GM12865 (cell line): ENCODE results near the gene PHEX.

Source experiments
- DNase-seq: peaks from one replicate; pipeline ENCODE4 v3.0.0; 2010; ENCODE audit warnings: low read depth
- H3K4me3 ChIP-seq: 2 replicates; pipeline ENCODE4 v1.5.1; 2011; ENCODE audit warnings: mild to moderate bottlenecking, low read depth, low read length, control low read depth
- TF ChIP-seq, protein P1 (sequence below): IDR thresholded peaks from 2 replicates; pipeline ENCODE4 v1.5.1; 2011; ENCODE audit warnings: low read length, control low read depth, low read depth, inconsistent platforms; ENCODE audit not compliant: insufficient read depth; ENCODE audit errors: missing control alignments

PHEX gene

GRCh38 chrX:21996872-21997455, 35.2 kb upstream of the PHEX start:
- TF ChIP-seq, protein P1, sequence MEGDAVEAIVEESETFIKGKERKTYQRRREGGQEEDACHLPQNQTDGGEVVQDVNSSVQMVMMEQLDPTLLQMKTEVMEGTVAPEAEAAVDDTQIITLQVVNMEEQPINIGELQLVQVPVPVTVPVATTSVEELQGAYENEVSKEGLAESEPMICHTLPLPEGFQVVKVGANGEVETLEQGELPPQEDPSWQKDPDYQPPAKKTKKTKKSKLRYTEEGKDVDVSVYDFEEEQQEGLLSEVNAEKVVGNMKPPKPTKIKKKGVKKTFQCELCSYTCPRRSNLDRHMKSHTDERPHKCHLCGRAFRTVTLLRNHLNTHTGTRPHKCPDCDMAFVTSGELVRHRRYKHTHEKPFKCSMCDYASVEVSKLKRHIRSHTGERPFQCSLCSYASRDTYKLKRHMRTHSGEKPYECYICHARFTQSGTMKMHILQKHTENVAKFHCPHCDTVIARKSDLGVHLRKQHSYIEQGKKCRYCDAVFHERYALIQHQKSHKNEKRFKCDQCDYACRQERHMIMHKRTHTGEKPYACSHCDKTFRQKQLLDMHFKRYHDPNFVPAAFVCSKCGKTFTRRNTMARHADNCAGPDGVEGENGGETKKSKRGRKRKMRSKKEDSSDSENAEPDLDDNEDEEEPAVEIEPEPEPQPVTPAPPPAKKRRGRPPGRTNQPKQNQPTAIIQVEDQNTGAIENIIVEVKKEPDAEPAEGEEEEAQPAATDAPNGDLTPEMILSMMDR = no peak
- H3K4me3 ChIP-seq = no peak overlapping the region
- DNase-seq = no peak

DNA sequence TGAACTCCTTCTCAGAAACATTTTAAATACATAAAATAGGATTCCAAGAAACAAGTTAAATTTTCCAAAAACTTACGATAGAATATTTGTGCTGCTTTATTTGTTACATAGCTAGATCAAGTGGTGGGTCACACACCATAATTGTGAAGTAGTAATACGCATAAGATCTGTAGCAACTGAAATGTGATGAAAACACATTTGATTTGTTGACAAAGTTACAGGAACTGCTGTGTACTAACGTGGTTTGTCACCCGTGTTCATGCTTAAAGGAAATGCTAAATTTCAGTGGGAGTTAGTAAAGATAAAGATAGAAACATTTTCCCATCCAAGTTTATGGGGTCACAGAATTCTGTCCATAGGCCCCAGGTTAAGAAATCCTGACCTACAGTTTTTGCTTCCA, 34.1 kb upstream of the PHEX start:
- TF ChIP-seq, protein P1 = no peak
- DNase-seq = no peak
- H3K4me3 ChIP-seq = no peak overlapping the region

DNA sequence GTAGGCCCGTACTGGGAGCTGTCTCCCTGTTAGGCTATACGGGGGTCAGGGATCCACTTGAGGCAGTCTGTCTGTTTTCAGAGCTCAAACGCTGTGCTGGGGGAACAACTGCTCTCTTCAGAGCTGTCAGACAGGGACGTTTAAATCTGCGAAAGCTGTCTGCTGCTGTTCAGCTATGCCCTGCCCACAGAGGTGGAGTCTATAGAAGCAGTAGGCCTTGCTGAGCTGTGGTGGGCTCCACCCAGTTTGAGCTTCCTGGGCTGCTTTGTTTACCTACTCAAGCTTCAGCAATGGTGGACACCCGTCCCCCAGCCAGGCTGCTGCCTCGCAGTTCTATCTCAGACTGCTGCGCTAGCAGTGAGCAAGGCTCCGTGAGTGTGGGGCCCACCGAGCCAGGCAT, 27.3 kb upstream of the PHEX start:
- H3K4me3 ChIP-seq = no peak overlapping the region
- TF ChIP-seq, protein P1 = no peak
- DNase-seq = no peak

- TF ChIP-seq, protein P1 = no peak
- DNase-seq = no peak
- no peak overlapping the region for H3K4me3 ChIP-seq
Measured at GRCh38 chrX:22012051-22012450, 20.1 kb upstream of the PHEX start.

DNA sequence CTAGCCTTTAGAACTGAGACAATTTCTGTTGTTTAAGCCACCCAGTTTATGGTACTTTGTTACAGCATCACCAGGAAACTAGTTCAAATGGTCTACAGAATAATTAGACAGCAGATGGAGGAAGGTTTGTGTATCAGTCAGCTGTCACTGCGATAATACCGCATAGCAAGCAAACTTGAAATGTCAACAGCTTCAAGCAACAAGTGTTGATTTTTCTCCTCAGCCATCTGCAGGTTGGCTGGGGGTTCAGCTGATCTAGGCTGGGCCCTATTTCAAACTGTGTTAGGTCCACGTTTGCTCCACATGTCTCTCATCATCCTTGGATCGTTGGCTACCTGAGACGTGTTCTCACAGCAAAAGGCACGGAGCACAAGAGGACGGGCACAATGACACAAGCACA, 19.2 kb upstream of the PHEX start:
- no peak overlapping the region for H3K4me3 ChIP-seq
- TF ChIP-seq, protein P1 = no peak
- DNase-seq = no peak

- H3K4me3 ChIP-seq = no peak overlapping the region
- no peak for DNase-seq
- TF ChIP-seq, protein P1 = no peak
Measured at GRCh38 chrX:22015139-22015750, 16.9 kb upstream of the PHEX start.

GRCh38 chrX:22021751-22022324, 10.3 kb upstream of the PHEX start:
- TF ChIP-seq, protein P1 = no peak
- DNase-seq = no peak
- no peak overlapping the region for H3K4me3 ChIP-seq
